Measurements from ENCODE around the gene MAEA. TPM values are rescaled to one million over a fixed set of nuclear protein-coding genes. Genes with fewer than 3 reads are reported as not detected.

Gene MAEA
- total and polyA plus RNA-seq, 2 experiments from 2014 or later, result 49.8 to 99.0 TPM

Other genes with a start within 250 kb of the MAEA start
- gene RNF212, start 176.3 kb upstream of the MAEA start, total RNA-seq (2014; rRNA removed; shearing (Covaris generic)), result 11.8 and 20.6 TPM in 2 replicates
- gene RNF212, start 176.3 kb upstream of the MAEA start, polyA plus RNA-seq (2016; fragmentation: Nextera tagmentation; extraction: Ambion mirVana), result 17.0 and 19.7 TPM in 2 replicates
- 2.1 and 2.2 TPM in 2 replicates for gene SPON2, start 117.3 kb upstream of the MAEA start, total RNA-seq (2014; rRNA removed; shearing (Covaris generic))
- 1.2 and 2.4 TPM in 2 replicates for gene SPON2, start 117.3 kb upstream of the MAEA start, polyA plus RNA-seq (2016; fragmentation: Nextera tagmentation; extraction: Ambion mirVana)
- gene CTBP1, start 40.8 kb upstream of the MAEA start, total RNA-seq (2014; rRNA removed; shearing (Covaris generic)), result 125 and 192 TPM in 2 replicates
- 74.0 and 89.2 TPM in 2 replicates for gene CTBP1, start 40.8 kb upstream of the MAEA start, polyA plus RNA-seq (2016; fragmentation: Nextera tagmentation; extraction: Ambion mirVana)
- 11.8 and 27.7 TPM in 2 replicates for gene UVSSA, start 57.3 kb downstream of the MAEA start, total RNA-seq (2014; rRNA removed; shearing (Covaris generic))
- gene UVSSA, start 57.3 kb downstream of the MAEA start, polyA plus RNA-seq (2016; fragmentation: Nextera tagmentation; extraction: Ambion mirVana), result 5.9 and 6.5 TPM in 2 replicates
- gene NKX1-1, start 116.6 kb downstream of the MAEA start, total RNA-seq (2014; rRNA removed; shearing (Covaris generic)), result not detected in 2 replicates
- not detected in 2 replicates for gene NKX1-1, start 116.6 kb downstream of the MAEA start, polyA plus RNA-seq (2016; fragmentation: Nextera tagmentation; extraction: Ambion mirVana)